AG04449 (cell line): ENCODE measurements around the gene HCST.

Experiments
- CTCF ChIA-PET: fragments of 350-600 bp; formaldehyde crosslinking; extraction: SDS; loops from one replicate; lab custom pipeline; 2021; ENCODE audit warnings: antibody characterized with exemption; lab: Yijun Ruan, JAX
- POLR2A ChIA-PET: fragments of 400-600, 350-600 bp; formaldehyde crosslinking; extraction: SDS; loops from one replicate; lab custom pipeline; 2020; ENCODE audit warnings: antibody characterized with exemption, inconsistent platforms; lab: Yijun Ruan, JAX
- DNase-seq: peaks from one replicate; pipeline ENCODE4 v3.0.0-alpha.2; 2010; ENCODE audit warnings: low read depth, low spot score
- H3K4me3 ChIP-seq: 2 replicates; pipeline ENCODE4 v1.5.1; 2011; ENCODE audit warnings: low read depth, mild to moderate bottlenecking, control low read depth, low read length
- CTCF ChIP-seq: IDR thresholded peaks from one replicate; pipeline ENCODE4 v1.5.1; 2011; ENCODE audit warnings: mild to moderate bottlenecking, moderate library complexity, low read length, control low read depth, inconsistent platforms; ENCODE audit not compliant: insufficient read depth; ENCODE audit errors: missing control alignments

HCST gene

DNA sequence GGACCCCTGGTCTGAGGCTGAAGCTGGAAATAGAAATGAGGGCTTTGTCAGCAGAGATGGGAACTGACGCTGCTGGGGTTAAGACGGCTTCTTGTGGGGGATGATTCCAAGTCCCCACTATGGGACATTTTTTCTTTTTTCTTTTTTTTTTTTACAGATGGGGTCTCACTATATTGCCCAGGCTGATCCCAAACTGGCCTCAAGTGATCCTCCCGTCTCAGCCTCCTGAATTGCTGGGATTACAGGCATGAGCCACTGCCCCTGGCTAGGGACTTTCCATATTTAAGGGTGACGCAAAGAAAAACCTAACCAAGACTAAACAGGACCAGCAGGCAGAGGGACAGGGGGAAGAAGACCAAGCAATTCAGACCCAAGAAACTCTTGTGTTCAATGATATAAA lies 43.9 kb downstream of the HCST start:
- TF ChIP-seq CTCF, result no peak
- POLR2A ChIA-PET, result no interaction called here
- no peak overlapping the region for H3K4me3 ChIP-seq
- CTCF ChIA-PET, result interaction anchor here (0.8 to 1.2 kb wide), 4 partner anchors 14 to 223 kb away, joined by 3 to 6 read pairs (median 4); no protein-coding TSS in a partner anchor
- no peak for DNase-seq

DNA sequence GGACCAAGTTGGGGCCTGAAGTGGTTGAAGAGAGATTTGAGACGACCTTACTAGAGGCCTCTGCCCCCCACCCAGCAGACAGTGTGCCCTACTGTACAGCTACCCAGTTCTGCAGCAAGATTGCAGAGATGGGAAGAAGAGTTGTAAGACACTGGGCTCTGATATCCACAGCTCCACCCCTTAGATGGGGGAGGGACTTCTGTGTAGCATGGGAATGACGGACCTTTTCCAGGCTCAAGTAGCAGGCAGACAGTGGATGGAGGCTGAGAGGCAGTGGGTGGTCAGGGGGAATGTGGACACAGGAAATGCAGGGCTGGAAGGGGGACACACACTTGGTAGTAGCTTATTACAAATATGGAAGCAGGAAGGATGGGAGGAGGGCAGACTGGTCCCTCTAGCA lies 46.8 kb downstream of the HCST start:
- CTCF ChIA-PET, result interaction anchor here (0.8 to 1.8 kb wide), 6 partner anchors 9 to 64 kb away, joined by 3 to 8 read pairs (median 4); no protein-coding TSS in a partner anchor
- DNase-seq, result no peak
- no peak overlapping the region for H3K4me3 ChIP-seq
- no peak for TF ChIP-seq CTCF
- POLR2A ChIA-PET, result no interaction called here
